Mammary epithelial cell (primary cell): ENCODE results near the gene SNU13.

Experiments used
- CTCF ChIP-seq, 2 donors: IDR thresholded peaks in 1 of 2; conservative IDR thresholded peaks in 1 of 2; 2 replicates each; pipeline ENCODE4 v1.5.1; 2011 to 2012; ENCODE audit warnings: inconsistent platforms in 2 of 2, low read length in 2 of 2, mild to moderate bottlenecking in 2 of 2, control low read depth in 1 of 2, low read depth in 1 of 2; ENCODE audit not compliant: insufficient read depth in 1 of 2; ENCODE audit errors: extremely low read depth in 1 of 2
- EZH2 ChIP-seq: IDR thresholded peaks from 2 replicates; pipeline ENCODE4 v1.6.1; 2012; ENCODE audit warnings: low read length, inconsistent platforms, borderline replicate concordance

- TF ChIP-seq CTCF (conservative IDR thresholded peaks at IDR 0.05 in 1 of 2, IDR thresholded peaks at IDR 0.05 in 1 of 2; ENCODE audit: extremely low read depth in 1 of 2, insufficient read depth in 1 of 2, low read depth in 1 of 2, low read length in 2 of 2): no peak
- TF ChIP-seq EZH2: no peak
These were observed 24.3 kb upstream of the SNU13 start for GRCh38 chr22:41713004-41713403.
